KOPT-K1 (cell line): Measurements from ENCODE around the gene TRIM22.
"Not testable (repeated sequence)": the region's sequence is repeated elsewhere in the genome, so short reads cannot be mapped to it uniquely, and the experiment has no call there.

ENCODE experiments used
- H3K27ac ChIP-seq: fragments of 200-600 bp; sonication (generic); 2 replicates; pipeline ENCODE4 v1.5.1; 2016; ENCODE audit warnings: antibody characterized with exemption, mild to moderate bottlenecking, low read depth, low read length; ENCODE audit not compliant: poor library complexity, severe bottlenecking
- H3K36me3 ChIP-seq: fragments of 200-600 bp; sonication (generic); 2 replicates; pipeline ENCODE4 v1.5.1; 2017; ENCODE audit warnings: antibody characterized with exemption, mild to moderate bottlenecking, low read length, moderate library complexity; ENCODE audit not compliant: insufficient read depth
- H3K9me3 ChIP-seq: fragments of 200-600 bp; sonication (generic); 2 replicates; pipeline ENCODE4 v1.5.1; 2017; ENCODE audit warnings: antibody characterized with exemption, low read length, mild to moderate bottlenecking; ENCODE audit not compliant: insufficient read depth, poor library complexity, severe bottlenecking

TRIM22 gene

DNA sequence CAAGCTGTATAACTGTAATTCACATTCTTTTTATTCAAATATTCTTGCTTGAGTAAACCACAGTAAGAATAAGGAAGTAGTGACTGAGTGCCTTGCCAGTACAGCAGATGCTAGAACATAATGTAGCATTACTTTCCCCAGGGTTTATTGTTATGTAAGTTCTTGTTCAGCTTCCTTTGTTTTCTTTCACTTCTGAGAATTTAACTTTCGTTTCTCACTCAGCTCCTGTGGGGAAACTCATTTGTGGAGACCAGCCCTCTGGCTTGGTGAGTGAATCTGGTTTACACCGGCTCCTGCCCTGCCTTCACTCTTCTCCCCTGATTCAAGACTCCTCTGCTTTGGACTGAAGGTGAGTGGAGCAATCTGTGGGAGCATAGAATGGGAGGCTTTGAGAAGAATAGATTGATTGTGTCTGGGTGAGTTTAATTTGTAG, at the start of gene TRIM22:
TSS of gene TRIM22 (plus strand) at position 240 of the 433 bp plus-strand sequence. CDS start 6,443 bp downstream, outside the sequence.
- peak within 1 kb of the TSS; percentile 76 for H3K27ac ChIP-seq
- H3K9me3 ChIP-seq, result no peaks in the 10 kb centered on the region
- no peaks in the 10 kb centered on the region for H3K36me3 ChIP-seq

DNA sequence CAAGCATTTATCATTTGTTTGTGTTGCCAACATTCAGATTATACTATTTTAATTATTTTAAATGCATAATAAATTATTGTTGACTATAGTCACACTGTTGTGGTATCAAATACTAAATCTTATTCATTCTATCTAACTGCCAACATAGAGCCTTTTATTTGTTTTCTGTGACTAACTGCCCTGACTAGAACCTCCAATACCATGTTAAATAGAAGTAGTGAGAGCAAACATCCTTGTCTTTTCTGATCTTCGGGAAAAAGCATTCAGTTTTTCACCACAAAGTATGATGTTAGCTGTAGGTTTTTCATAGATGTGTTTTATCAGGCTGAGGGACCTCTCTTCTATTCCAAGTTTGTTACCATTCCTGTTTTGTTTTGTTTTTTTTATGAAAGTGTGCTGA, 49.6 kb upstream of the TRIM22 start:
- H3K9me3 ChIP-seq, result no peaks in the 10 kb centered on the region
- H3K27ac ChIP-seq, result no peak overlapping the region
- peaks cover 14% of the 10 kb centered on the region; the same call in 1 of the 2 replicates for H3K36me3 ChIP-seq

GRCh38 chr11:5643585-5643984, 46.0 kb upstream of the TRIM22 start:
- Histone ChIP-seq H3K9me3 (no peaks in the 10 kb centered on the region), H3K36me3 (peaks cover 14% of the 10 kb centered on the region; the same call in 1 of the 2 replicates), H3K27ac (no peak overlapping the region)

DNA sequence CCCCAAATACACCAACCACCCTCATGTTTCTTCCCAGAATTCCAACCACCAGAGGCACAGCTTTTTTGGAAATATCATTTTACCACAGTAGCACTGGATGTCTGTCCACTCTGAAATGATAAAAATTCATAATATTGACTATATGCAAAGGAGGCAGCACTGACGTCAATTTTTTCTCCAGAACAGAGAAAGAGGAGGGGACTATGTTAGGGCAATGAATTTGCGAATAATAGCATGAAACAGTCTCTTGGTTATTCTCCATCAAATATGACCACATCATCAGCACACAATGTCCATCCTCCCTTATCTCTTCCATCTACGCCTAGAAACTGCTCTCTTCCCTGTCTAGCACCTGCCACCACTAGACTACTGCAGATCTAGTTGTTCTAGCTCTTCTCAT, 43.5 kb upstream of the TRIM22 start:
- no peak overlapping the region for H3K27ac ChIP-seq
- peaks cover 12% of the 10 kb centered on the region; the same call in 1 of the 2 replicates for H3K36me3 ChIP-seq
- no peaks in the 10 kb centered on the region for H3K9me3 ChIP-seq

DNA sequence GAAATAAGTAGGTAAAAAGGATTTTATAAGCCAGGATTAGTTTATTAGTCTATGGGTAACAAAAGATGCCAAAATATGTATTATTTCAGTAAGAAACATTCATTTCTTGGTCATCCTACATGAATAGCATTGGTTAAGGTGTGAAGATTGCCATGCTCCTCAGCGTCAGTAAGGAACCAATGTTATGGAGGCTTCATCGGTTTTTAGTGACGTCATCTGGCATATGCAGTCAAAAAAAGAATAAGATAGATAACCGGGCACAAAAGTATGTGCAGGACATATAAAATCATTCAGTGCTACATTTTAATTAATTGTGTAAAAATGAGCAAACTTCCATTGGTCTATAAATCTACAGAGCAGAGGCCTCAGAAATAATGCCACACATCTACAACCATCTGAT, 34.1 kb upstream of the TRIM22 start:
- no peaks in the 10 kb centered on the region for H3K9me3 ChIP-seq

GRCh38 chr11:5656956-5657355, 32.6 kb upstream of the TRIM22 start:
- not testable (repeated sequence) for H3K27ac ChIP-seq, H3K9me3 ChIP-seq, H3K36me3 ChIP-seq

More for the DNA sequence above, 34.1 kb upstream of the TRIM22 start:
- Histone ChIP-seq H3K27ac (no peak overlapping the region), H3K36me3 (no peaks in the 10 kb centered on the region)

DNA sequence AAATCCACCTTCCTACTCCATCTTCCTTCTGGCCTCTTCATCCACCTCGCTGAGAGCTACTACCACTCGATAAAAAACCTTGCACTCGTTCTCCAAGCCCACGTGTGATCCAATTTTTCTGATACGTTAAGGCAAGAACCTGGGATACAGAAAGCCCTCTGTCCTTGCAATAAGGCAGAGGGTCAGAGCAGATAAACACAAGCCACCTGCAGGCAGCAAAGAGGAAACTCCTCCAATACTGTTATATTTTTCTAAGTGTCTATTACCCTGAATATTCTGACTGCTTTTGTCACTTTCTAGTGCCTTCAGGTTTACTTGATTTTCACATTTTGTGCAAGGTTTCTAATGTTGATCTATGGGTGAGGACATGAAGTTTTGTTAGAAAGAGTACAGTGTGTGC, 31.3 kb upstream of the TRIM22 start:
- no peaks in the 10 kb centered on the region for H3K9me3 ChIP-seq
- 0 out of 2 replicates have a peak, but pooled peaks cover 1% of the 10 kb centered on the region for H3K36me3 ChIP-seq
- no peak overlapping the region for H3K27ac ChIP-seq

DNA sequence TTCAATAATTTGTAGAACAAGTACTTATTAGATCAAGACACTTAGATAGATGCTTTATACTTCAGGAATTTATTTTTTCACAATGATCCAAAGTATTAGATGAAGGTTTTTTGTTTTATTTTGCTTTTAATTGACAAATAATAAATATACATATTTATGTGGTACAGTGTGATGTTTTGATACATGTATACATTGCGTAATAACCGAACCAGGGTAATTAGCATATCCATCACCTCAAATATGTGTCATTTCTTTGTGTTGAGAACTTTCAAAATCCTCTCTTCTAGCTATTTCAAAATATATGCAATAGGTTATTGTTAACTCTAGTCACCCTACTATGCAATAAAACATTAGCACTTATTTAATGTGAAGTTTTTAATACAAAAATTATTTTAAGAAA, 26.1 kb upstream of the TRIM22 start:
- H3K36me3 ChIP-seq, result peaks cover 44% of the 10 kb centered on the region
- no peak overlapping the region for H3K27ac ChIP-seq
- no peaks in the 10 kb centered on the region for H3K9me3 ChIP-seq

GRCh38 chr11:5665051-5665570, 24.5 kb upstream of the TRIM22 start:
- Histone ChIP-seq H3K9me3 (no peaks in the 10 kb centered on the region), H3K36me3 (peaks cover 57% of the 10 kb centered on the region), H3K27ac (no peak overlapping the region)

GRCh38 chr11:5665746-5666401, 23.7 kb upstream of the TRIM22 start:
- Histone ChIP-seq H3K9me3 (no peaks in the 10 kb centered on the region), H3K36me3 (peaks cover 64% of the 10 kb centered on the region)

GRCh38 chr11:5666402-5666793, 23.2 kb upstream of the TRIM22 start:
- Histone ChIP-seq H3K36me3 (peaks cover 66% of the 10 kb centered on the region), H3K9me3 (no peaks in the 10 kb centered on the region), H3K27ac (no peak overlapping the region)

More at GRCh38 chr11:5665746-5666401, 23.7 kb upstream of the TRIM22 start:
- no peak overlapping the region for H3K27ac ChIP-seq

- Histone ChIP-seq H3K9me3 (no peaks in the 10 kb centered on the region), H3K27ac (no peak overlapping the region), H3K36me3 (peaks cover 58% of the 10 kb centered on the region)
Observed at GRCh38 chr11:5671831-5672230, 17.8 kb upstream of the TRIM22 start.

- H3K27ac ChIP-seq, result no peak overlapping the region
- H3K36me3 ChIP-seq, result peaks cover 58% of the 10 kb centered on the region
- no peaks in the 10 kb centered on the region for H3K9me3 ChIP-seq
Observed at GRCh38 chr11:5674391-5674790, 15.2 kb upstream of the TRIM22 start.

- peaks cover 28% of the 10 kb centered on the region for H3K36me3 ChIP-seq
- H3K9me3 ChIP-seq, result no peaks in the 10 kb centered on the region
- H3K27ac ChIP-seq, result no peak overlapping the region
Observed at GRCh38 chr11:5679811-5680210, 9.8 kb upstream of the TRIM22 start.

DNA sequence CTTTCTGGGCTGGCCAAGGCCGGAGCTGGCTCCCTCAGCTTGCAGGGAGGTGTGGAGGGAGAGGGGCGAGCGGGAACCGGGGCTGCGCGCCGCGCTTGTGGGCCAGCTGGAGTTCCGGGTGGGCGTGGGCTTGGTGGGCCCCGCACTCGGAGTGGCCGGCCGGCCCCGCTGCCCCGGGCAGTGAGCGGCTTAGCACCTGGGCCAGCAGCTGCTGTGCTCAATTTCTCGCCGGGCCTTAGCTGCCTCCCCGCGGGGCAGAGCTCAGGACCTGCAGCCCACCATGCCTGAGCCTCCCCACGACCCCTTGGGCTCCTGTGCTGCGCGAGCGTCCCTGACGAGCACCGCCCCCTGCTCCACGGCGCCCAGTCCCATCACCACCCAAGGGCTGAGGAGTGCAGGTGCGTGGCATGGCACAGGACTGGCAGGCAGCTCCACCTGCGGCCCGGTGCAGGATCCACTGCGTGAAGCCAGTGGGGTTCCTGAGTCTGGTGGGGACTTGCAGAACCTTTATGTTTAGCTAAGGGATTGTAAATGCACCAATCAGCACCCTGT, 6.6 kb upstream of the TRIM22 start:
- H3K36me3 ChIP-seq, result peaks cover 21% of the 10 kb centered on the region
- not testable (repeated sequence) for H3K27ac ChIP-seq, H3K9me3 ChIP-seq

DNA sequence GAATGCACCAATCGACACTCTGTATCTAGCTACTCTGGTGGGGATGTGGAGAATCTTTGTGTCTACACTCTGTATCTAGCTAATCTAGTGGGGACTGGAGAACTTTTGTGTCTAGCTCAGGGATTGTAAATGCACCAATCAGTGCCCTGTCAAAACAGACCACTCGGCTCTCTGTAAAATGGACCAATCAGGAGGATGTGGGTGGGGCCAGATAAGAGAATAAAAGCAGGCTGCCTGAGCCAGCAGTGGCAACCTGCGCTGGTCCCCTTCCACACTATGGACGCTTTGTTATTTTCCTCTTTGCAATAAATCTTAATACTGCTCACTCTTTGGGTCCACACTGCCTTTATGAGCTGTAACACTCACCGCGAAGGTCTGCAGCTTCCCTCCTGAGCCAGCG, 6.0 kb upstream of the TRIM22 start:
- not testable (repeated sequence) for H3K9me3 ChIP-seq
- Histone ChIP-seq H3K36me3 (peaks cover 15% of the 10 kb centered on the region), H3K27ac (peak overlapping the region; percentile 68)
